HepG2 (cell line): ENCODE data around the gene VSIG2. TPM values are rescaled to one million over a fixed set of nuclear protein-coding genes. Genes with fewer than 3 reads are reported as not detected.

Experiments
- CTCF ChIP-seq: sonication (generic); formaldehyde crosslinking; IDR thresholded peaks from 2 replicates; pipeline ENCODE4 v1.5.0; 2020; ENCODE audit warnings: mild to moderate bottlenecking, missing genetic modification reagents, moderate library complexity
- DNMT3B ChIP-seq: conservative IDR thresholded peaks from 2 replicates; pipeline ENCODE4 v1.6.1; 2016; ENCODE audit warnings: missing biosample characterization, control low read depth
- HES4 ChIP-seq: sonication (generic); formaldehyde crosslinking; IDR thresholded peaks from 2 replicates; pipeline ENCODE4 v1.9.0; 2021; ENCODE audit warnings: mild to moderate bottlenecking, missing genetic modification reagents, borderline replicate concordance
- HNF1B ChIP-seq: sonication (generic); formaldehyde crosslinking; IDR thresholded peaks from 2 replicates; pipeline ENCODE4 v1.5.1; 2020; ENCODE audit warnings: mild to moderate bottlenecking, moderate library complexity, missing genetic modification reagents
- MTF2 ChIP-seq: sonication (generic); formaldehyde crosslinking; IDR thresholded peaks from 2 replicates; pipeline ENCODE4 v1.5.0; 2020; ENCODE audit warnings: missing genetic modification reagents, borderline replicate concordance
- NFIC ChIP-seq: IDR thresholded peaks from 2 replicates; pipeline ENCODE4 v1.6.1; 2012; ENCODE audit warnings: mild to moderate bottlenecking, low read length, inconsistent platforms
- NR1H2 ChIP-seq: sonication (generic); formaldehyde crosslinking; IDR thresholded peaks from 2 replicates; pipeline ENCODE4 v1.8.1; 2022; ENCODE audit warnings: low read depth, missing genetic modification reagents, borderline replicate concordance
- TBX3 ChIP-seq: fragments of 450-650 bp; IDR thresholded peaks from 2 replicates; pipeline ENCODE4 v1.6.1; 2017; ENCODE audit warnings: antibody characterized with exemption, mild to moderate bottlenecking, inconsistent platforms, borderline replicate concordance
- TRIM22 ChIP-seq: fragments of 450-650 bp; IDR thresholded peaks from 2 replicates; pipeline ENCODE4 v1.6.1; 2017
- TRIM24 ChIP-seq: sonication (generic); formaldehyde crosslinking; IDR thresholded peaks from 2 replicates; pipeline ENCODE4 v1.8.0; 2022; ENCODE audit warnings: mild to moderate bottlenecking, missing genetic modification reagents
- ZNF335 ChIP-seq: sonication (generic); formaldehyde crosslinking; IDR thresholded peaks from 2 replicates; pipeline ENCODE4 v1.4.0; 2020; ENCODE audit warnings: missing genetic modification reagents
- ZNF34 ChIP-seq: sonication (generic); formaldehyde crosslinking; IDR thresholded peaks from 2 replicates; pipeline ENCODE4 v1.4.0; 2020; ENCODE audit warnings: mild to moderate bottlenecking, missing genetic modification reagents, borderline replicate concordance
- ZNF512 ChIP-seq: sonication (generic); formaldehyde crosslinking; IDR thresholded peaks from 2 replicates; pipeline ENCODE4 v1.4.0; 2020; ENCODE audit warnings: mild to moderate bottlenecking, missing genetic modification reagents
- ZNF557 ChIP-seq: sonication (generic); formaldehyde crosslinking; IDR thresholded peaks from 2 replicates; pipeline ENCODE4 v1.4.0; 2020; ENCODE audit warnings: missing genetic modification reagents
- ZNF678 ChIP-seq: sonication (generic); formaldehyde crosslinking; IDR thresholded peaks from 2 replicates; pipeline ENCODE4 v1.4.0; 2020; ENCODE audit warnings: mild to moderate bottlenecking, missing genetic modification reagents
- polyA plus RNA-seq, 8 experiments: library from polyadenylated mRNA; depleted of rRNA in 3 of 8; stranded (reverse) in 7 of 8; unstranded in 1 of 8; fragments of >200 nt; fragmentation: Illumina TruSeq in 4 of 8; extraction: Trizol in 4 of 8; gene quantifications; 2 replicates each; pipeline versions ENCODE4 v1.2.1 to v1.2.3, GENCODE V29; 2011 to 2016; ENCODE audit warnings: low read depth in 4 of 8, missing spikeins in 1 of 8, mixed read lengths in 1 of 8; ENCODE audit not compliant: insufficient read depth in 1 of 8
- total RNA-seq, 5 experiments: library from RNA; depleted of rRNA; stranded (reverse); fragments of >200 nt; fragmentation: Illumina TruSeq; extraction: Trizol; gene quantifications; 2 replicates each; pipeline ENCODE4 v1.2.3, GENCODE V29; 2016; ENCODE audit warnings: low read depth in 1 of 5

Gene VSIG2
- total and polyA plus RNA-seq, 2 of the 13 experiments (the other 11 are each of a cell fraction or from before 2014, with no cell fraction given), result 0.80 to 2.7 TPM

- no peak for TF ChIP-seq TRIM24 (CRISPR knock-in tag)
- no peak for TF ChIP-seq ZNF335 (CRISPR knock-in tag)
- 0 out of 2 replicates have a peak, but pooled peaks have one; percentile 63 for TF ChIP-seq ZNF34 (CRISPR knock-in tag)
- no peak for TF ChIP-seq MTF2 (CRISPR knock-in tag)
- TF ChIP-seq HNF1B (CRISPR knock-in tag), result no peak
- TF ChIP-seq ZNF512, result 0 out of 2 replicates have a peak, but pooled peaks have one; percentile 23
- TF ChIP-seq HES4, result 0 out of 2 replicates have a peak, but pooled peaks have one; percentile 27
- no peak for TF ChIP-seq ZNF678 (CRISPR knock-in tag)
- TF ChIP-seq NFIC, result no peak
- TF ChIP-seq TRIM22, result no peak
- TF ChIP-seq CTCF (CRISPR knock-in tag), result peak; percentile 45
- no peak for TF ChIP-seq ZNF557
- TF ChIP-seq NR1H2 (CRISPR knock-in tag), result no peak
- no peak for TF ChIP-seq DNMT3B (CRISPR knock-in tag)
- no peak for TF ChIP-seq TBX3
Measured at GRCh38 chr11:124745835-124746620, 6.0 kb downstream of the VSIG2 start (continued).
